ENCODE measurements around the gene KIF7. TPM values are rescaled to one million over a fixed set of nuclear protein-coding genes. Genes with fewer than 3 reads are reported as not detected.

The KIF7 gene
- total RNA-seq, 1 donor from 2014 or later, result 2.1 TPM

DNA sequence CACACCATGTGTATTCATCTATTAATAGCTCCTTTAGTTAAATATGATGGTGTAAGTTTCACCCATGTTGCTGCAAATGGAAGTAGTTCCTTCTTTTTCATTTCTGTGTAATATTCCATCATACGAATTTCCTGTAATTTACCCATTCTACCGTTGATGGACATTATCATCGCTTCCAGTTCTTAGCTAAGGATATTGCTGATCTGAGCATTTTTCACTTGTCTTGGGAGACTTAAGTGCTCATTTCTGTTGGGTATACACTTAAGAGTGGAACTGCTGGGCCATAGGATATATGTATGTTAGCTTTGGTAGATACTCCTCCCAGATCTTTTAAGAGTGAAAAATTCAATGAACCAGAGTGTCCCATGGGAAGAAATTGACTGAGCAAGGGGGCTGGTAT is 12.9 kb upstream of the KIF7 start:
- TF ChIP-seq, protein P1, sequence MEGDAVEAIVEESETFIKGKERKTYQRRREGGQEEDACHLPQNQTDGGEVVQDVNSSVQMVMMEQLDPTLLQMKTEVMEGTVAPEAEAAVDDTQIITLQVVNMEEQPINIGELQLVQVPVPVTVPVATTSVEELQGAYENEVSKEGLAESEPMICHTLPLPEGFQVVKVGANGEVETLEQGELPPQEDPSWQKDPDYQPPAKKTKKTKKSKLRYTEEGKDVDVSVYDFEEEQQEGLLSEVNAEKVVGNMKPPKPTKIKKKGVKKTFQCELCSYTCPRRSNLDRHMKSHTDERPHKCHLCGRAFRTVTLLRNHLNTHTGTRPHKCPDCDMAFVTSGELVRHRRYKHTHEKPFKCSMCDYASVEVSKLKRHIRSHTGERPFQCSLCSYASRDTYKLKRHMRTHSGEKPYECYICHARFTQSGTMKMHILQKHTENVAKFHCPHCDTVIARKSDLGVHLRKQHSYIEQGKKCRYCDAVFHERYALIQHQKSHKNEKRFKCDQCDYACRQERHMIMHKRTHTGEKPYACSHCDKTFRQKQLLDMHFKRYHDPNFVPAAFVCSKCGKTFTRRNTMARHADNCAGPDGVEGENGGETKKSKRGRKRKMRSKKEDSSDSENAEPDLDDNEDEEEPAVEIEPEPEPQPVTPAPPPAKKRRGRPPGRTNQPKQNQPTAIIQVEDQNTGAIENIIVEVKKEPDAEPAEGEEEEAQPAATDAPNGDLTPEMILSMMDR (IDR thresholded peaks at IDR 0.05; ENCODE audit: insufficient read depth, low read length, severe bottlenecking), result no peak
- Histone ChIP-seq H3K4me3 (ENCODE audit: low read depth, low read length) (no peak overlapping the region), H3K36me3 (ENCODE audit: control insufficient read depth, insufficient read depth, low read length) (no peaks in the 10 kb centered on the region), H3K27me3 (ENCODE audit: control insufficient read depth, insufficient read depth, low read length) (no peaks in the 10 kb centered on the region)
- FAIRE-seq (no peak), DNase-seq (ENCODE audit: low read depth) (no peak)

DNA sequence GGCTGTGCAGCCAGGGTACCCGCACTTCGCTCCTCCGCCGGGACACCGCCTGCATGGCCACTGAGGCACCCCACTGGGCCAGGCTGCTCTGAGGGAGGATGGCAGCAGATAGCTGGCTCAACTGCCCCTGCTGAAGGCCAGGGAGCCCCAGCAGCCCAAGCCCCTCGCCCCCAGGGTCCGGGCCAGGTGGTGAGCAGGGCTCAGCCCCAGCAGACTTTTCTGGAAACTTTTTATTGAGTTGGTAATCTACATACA is 12.4 kb upstream of the KIF7 start:
- Histone ChIP-seq H3K27me3 (ENCODE audit: control insufficient read depth, insufficient read depth, low read length) (no peaks in the 10 kb centered on the region), H3K36me3 (ENCODE audit: control insufficient read depth, insufficient read depth, low read length) (no peaks in the 10 kb centered on the region), H3K4me3 (ENCODE audit: low read depth, low read length) (no peak overlapping the region)
- TF ChIP-seq, protein P1 (IDR thresholded peaks at IDR 0.05; ENCODE audit: insufficient read depth, low read length, severe bottlenecking), result no peak
- DNase-seq (ENCODE audit: low read depth) (no peak), FAIRE-seq (no peak)

DNA sequence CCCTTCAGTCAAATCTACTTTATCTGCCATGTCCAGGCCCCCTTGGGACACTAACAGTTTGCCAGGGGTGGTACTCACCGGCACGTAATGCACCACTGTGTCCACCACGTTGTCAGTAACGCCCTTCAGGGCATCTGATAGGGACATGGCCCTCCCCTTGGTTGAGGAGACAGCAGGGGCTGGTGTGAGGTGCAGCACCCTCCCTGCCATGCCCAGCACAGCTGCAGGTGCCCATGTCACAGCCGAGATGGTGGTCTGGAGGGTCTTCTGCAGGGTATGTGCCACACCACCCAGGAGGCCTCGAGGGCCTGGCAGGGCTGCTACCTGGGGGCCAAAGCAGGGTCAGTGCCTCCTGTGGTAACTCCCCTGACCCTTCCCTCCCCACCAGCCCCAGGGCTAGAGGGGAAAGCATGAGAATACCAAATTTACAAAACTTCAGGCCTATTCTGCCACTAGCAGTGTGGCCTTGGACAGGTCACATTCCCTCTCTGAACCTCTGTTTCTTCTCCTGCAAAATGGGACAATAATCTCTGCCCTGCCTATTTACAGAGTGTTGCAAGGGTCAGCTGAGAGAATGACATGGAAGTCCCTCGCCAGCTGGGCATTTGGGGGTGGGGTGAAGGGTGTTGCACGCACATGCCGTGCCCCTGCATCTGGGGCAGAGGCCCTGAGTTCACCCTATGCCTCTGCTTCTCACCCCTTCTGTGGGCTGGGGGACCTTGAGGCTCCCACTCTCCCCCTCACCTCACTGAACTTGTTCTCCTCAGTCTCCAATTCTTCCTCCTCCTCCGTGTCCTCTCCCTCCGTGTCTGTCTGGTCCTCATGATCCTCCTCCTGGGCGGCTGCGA is 11.8 kb upstream of the KIF7 start:
- Histone ChIP-seq H3K4me3 (ENCODE audit: low read depth, low read length) (no peak overlapping the region), H3K27me3 (ENCODE audit: control insufficient read depth, insufficient read depth, low read length) (no peaks in the 10 kb centered on the region), H3K36me3 (ENCODE audit: control insufficient read depth, insufficient read depth, low read length) (no peaks in the 10 kb centered on the region)
- TF ChIP-seq, protein P1 (IDR thresholded peaks at IDR 0.05; ENCODE audit: insufficient read depth, low read length, severe bottlenecking), result no peak
- no peak for DNase-seq (ENCODE audit: low read depth)
- no peak for FAIRE-seq

DNA sequence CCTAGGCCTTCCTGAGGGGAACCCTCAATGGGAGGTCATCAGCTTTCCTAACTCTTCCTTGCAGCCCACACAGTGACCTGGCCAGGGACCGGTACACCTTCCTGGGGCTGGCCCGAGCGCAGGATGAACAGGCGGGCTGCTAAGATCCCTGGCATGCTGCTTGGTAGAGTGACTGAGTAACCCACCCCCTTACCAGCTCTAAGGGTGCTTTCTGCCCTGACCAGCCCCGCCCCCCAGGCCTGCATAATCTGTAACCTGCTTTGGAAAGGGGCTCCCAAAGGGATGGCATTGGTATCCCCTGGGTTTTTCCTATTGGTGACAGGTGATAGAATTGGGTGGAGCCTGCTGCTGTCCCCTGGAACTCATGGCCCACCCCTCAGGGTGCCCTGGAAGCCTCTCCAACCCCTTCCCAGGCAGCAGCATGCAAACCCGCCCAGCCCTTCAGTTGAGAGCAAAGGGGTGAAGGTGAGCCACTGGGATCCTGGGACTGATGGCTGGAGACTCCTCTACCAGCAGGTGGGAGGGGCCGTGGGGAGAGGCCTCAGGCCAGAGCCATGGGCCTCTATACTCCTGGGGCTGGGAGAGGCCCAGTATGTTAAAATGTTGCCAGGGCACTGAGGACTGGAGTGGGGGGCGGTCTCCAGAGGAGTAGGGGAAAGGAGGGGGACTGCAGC is 11.1 kb upstream of the KIF7 start:
- TF ChIP-seq, protein P1 (IDR thresholded peaks at IDR 0.05; ENCODE audit: insufficient read depth, low read length, severe bottlenecking), result no peak
- Histone ChIP-seq H3K27me3 (ENCODE audit: control insufficient read depth, insufficient read depth, low read length) (no peaks in the 10 kb centered on the region), H3K36me3 (ENCODE audit: control insufficient read depth, insufficient read depth, low read length) (no peaks in the 10 kb centered on the region), H3K4me3 (ENCODE audit: low read depth, low read length) (no peak overlapping the region)
- FAIRE-seq (no peak), DNase-seq (ENCODE audit: low read depth) (no peak)

DNA sequence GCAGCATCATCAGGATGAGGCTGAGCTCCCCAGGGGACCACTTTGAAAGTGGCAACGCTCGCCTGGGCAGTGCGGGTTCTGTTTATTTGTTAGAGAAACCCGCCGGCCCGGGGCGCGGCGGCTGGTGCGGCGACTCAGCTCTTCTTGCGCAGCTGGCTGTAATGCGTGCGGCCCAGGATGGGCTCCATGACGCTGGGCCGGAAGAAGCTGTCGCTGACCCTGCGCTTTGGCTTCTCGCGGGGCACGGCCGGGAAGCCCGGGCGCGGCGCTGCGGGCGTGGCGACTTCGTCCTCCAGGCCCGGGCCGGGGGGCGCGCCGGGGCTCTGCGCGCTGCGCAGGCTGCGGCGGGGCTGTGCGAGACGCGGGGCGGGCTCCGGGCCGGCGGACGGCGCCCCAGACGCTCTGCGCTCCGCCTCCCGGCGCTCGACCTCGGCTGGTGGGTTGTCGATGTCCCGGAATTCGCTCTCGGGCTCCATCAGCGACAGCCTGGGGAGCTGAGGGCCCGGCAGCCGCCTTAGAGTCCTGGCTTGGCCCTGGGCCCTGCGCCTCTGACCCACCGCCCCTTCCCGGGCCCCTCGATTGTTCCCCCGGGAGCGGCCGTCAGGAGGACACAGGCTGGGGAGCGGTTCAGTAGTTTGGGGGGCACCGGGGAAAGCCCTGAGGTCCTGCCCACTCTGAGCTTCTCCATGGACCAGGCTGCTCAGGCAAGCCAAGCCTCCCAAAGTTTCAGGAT is 10.3 kb upstream of the KIF7 start:
- Histone ChIP-seq H3K36me3 (ENCODE audit: control insufficient read depth, insufficient read depth, low read length) (no peaks in the 10 kb centered on the region), H3K4me3 (ENCODE audit: low read depth, low read length) (peak overlapping the region; percentile 35), H3K27me3 (ENCODE audit: control insufficient read depth, insufficient read depth, low read length) (no peaks in the 10 kb centered on the region)
- FAIRE-seq (no peak), DNase-seq (ENCODE audit: low read depth) (peak; percentile 36)
- TF ChIP-seq, protein P1 (IDR thresholded peaks at IDR 0.05; ENCODE audit: insufficient read depth, low read length, severe bottlenecking), result no peak

Data from bronchial epithelial cell (primary cell).